HG02759 (cell line): ENCODE results near the gene ACYP1.
"Not testable (repeated sequence)": the region's sequence is repeated elsewhere in the genome, so short reads cannot be mapped to it uniquely, and the experiment has no call there.

ENCODE experiments used
- ATAC-seq: cut with Tn5 transposase; IDR thresholded peaks from one replicate; pipeline ENCODE4 v1.9.1; 2021; ENCODE audit warnings: mild to moderate bottlenecking, moderate library complexity; ENCODE audit not compliant: unreplicated experiment

ACYP1 gene

GRCh38 chr14:75069121-75069810 lies 5.4 kb upstream of the ACYP1 start, which contains the start of gene ZC2HC1C:
ZC2HC1C (plus strand) TSS chr14:75069641; CDS start chr14:75070574, 933 bp downstream.
- ATAC-seq, result peak; percentile 82

- no peak for ATAC-seq
These were observed 4.7 kb upstream of the ACYP1 start for GRCh38 chr14:75068294-75069120.

GRCh38 chr14:75067765-75068164 lies 3.9 kb upstream of the ACYP1 start:
- ATAC-seq, result not testable (repeated sequence)

- no peak for ATAC-seq
These were observed 3.4 kb upstream of the ACYP1 start for GRCh38 chr14:75067212-75067611.

GRCh38 chr14:75066691-75067090 lies 2.9 kb upstream of the ACYP1 start:
- no peak for ATAC-seq

- peak; percentile 22 for ATAC-seq
These were observed 362 bp upstream of the ACYP1 start for GRCh38 chr14:75064205-75064567.

GRCh38 chr14:75063013-75063412 lies 811 bp downstream of the ACYP1 start:
- ATAC-seq, result no peak

GRCh38 chr14:75060420-75060819 lies 3.4 kb downstream of the ACYP1 start:
- no peak for ATAC-seq

GRCh38 chr14:75059642-75060041 lies 4.2 kb downstream of the ACYP1 start:
- ATAC-seq, result no peak

GRCh38 chr14:75054421-75054820 lies 9.4 kb downstream of the ACYP1 start:
- ATAC-seq, result no peak

GRCh38 chr14:75053396-75054291 lies 10.2 kb downstream of the ACYP1 start:
- ATAC-seq, result no peak

GRCh38 chr14:75051556-75051899 lies 12.3 kb downstream of the ACYP1 start:
- no peak for ATAC-seq

GRCh38 chr14:75050852-75051555 lies 12.8 kb downstream of the ACYP1 start, which contains the start of gene MLH3:
MLH3 (minus strand) TSS chr14:75051467; CDS start chr14:75049655, 1,812 bp downstream.
- ATAC-seq, result peak; percentile 83

GRCh38 chr14:75049731-75050201 lies 14.1 kb downstream of the ACYP1 start:
- no peak for ATAC-seq

GRCh38 chr14:75049136-75049535 lies 14.7 kb downstream of the ACYP1 start:
- no peak for ATAC-seq

GRCh38 chr14:75048101-75048500 lies 15.7 kb downstream of the ACYP1 start:
- ATAC-seq, result no peak

- no peak for ATAC-seq
These were observed 16.3 kb downstream of the ACYP1 start for GRCh38 chr14:75047506-75047905.

- no peak for ATAC-seq
These were observed 16.9 kb downstream of the ACYP1 start for GRCh38 chr14:75046899-75047298.

GRCh38 chr14:75046275-75046674 lies 17.5 kb downstream of the ACYP1 start:
- ATAC-seq, result no peak

- no peak for ATAC-seq
These were observed 19.1 kb downstream of the ACYP1 start for GRCh38 chr14:75044752-75045151.
